GM12878 (cell line): ENCODE data around the gene ZDHHC11. TPM values are rescaled to one million over a fixed set of nuclear protein-coding genes. Genes with fewer than 3 reads are reported as not detected.

ENCODE experiments used
- ATAC-seq: fragments of 200-7000 bp; cut with Tn5 transposase; 3 replicates; pipeline ENCODE4 v1.9.1; 2020; ENCODE audit warnings: mild to moderate bottlenecking, moderate library complexity
- BruUV-seq: library from RNA; stranded (reverse); fragments of 400-500 nt; replicated peaks from 2 replicates; lab custom pipeline; 2021; lab: Mats Ljungman, UMichigan
- CTCF ChIA-PET: fragments of 300-600 bp; sonication (Branson Sonifier 250); formaldehyde crosslinking; extraction: SDS; loops from one replicate; lab custom pipeline; 2021; ENCODE audit warnings: inconsistent platforms; lab: Yijun Ruan, JAX
- POLR2A ChIA-PET: fragments of 350-600 bp; formaldehyde crosslinking; extraction: SDS; loops from one replicate; lab custom pipeline; 2021; ENCODE audit warnings: inconsistent platforms; lab: Charles Lee
- RAD21 ChIA-PET: fragments of 300-600 bp; sonication (Branson Sonifier 250); formaldehyde crosslinking; loops from one replicate; lab custom pipeline; 2023; ENCODE audit warnings: antibody characterized with exemption; ENCODE audit not compliant: unreplicated experiment; lab: Charles Lee
- SMC1A ChIA-PET: fragments of 300-600 bp; sonication (Branson Sonifier 250); formaldehyde crosslinking; loops from one replicate; lab custom pipeline; 2023; ENCODE audit not compliant: unreplicated experiment, uncharacterized antibody; lab: Charles Lee
- DNase-seq: peaks from one replicate; pipeline ENCODE4 v3.0.0-alpha.2; 2011; ENCODE audit warnings: low read depth, low spot score
- FAIRE-seq: peaks from 3 replicates; lab custom pipeline; 2011; peaks lifted over from hg19 to GRCh38; lab: Jason Lieb, UNC
- H2AFZ ChIP-seq: 2 replicates; pipeline ENCODE4 v1.6.0; 2011; ENCODE audit warnings: low read depth, low read length, control low read depth; ENCODE audit not compliant: control insufficient read depth
- H3K27ac ChIP-seq: 2 replicates; pipeline ENCODE4 v1.5.1; 2011; ENCODE audit warnings: control low read depth; ENCODE audit not compliant: control insufficient read depth, insufficient read depth
- H3K27me3 ChIP-seq, 2 experiments: replicated peaks in 1 of 2; 2 replicates each; pipeline versions ENCODE4 v1.6.0 to v1.6.1; 2011; ENCODE audit warnings: low read length in 1 of 2; ENCODE audit not compliant: control insufficient read depth in 2 of 2, insufficient read depth in 2 of 2
- H3K36me3 ChIP-seq, 2 experiments: 2 replicates each; pipeline ENCODE4 v1.5.1; 2011; ENCODE audit warnings: low read length in 1 of 2; ENCODE audit not compliant: control insufficient read depth in 2 of 2, insufficient read depth in 2 of 2
- H3K4me1 ChIP-seq: 2 replicates; pipeline ENCODE4 v1.6.1; 2011; ENCODE audit warnings: mild to moderate bottlenecking, low read length, moderate library complexity, mixed read lengths; ENCODE audit not compliant: control insufficient read depth, insufficient read depth
- H3K4me2 ChIP-seq: 2 replicates; pipeline ENCODE4 v1.6.0; 2011; ENCODE audit warnings: control low read depth; ENCODE audit not compliant: control insufficient read depth, insufficient read depth
- H3K4me3 ChIP-seq: fragments of 200-600 bp; sonication (generic); 2 replicates; pipeline ENCODE4 v1.5.1; 2016
- H3K79me2 ChIP-seq: 2 replicates; pipeline ENCODE4 v1.6.0; 2011; ENCODE audit warnings: low read length; ENCODE audit not compliant: control insufficient read depth, insufficient read depth
- H3K9ac ChIP-seq: 2 replicates; pipeline ENCODE4 v1.8.0; 2011; ENCODE audit warnings: low read length, control low read depth, mixed read lengths; ENCODE audit not compliant: control insufficient read depth, insufficient read depth
- H3K9me3 ChIP-seq: replicated peaks from 3 replicates; pipeline ENCODE4 v1.5.1; 2011; ENCODE audit warnings: mild to moderate bottlenecking, low read length; ENCODE audit not compliant: control insufficient read depth, insufficient read depth
- H4K20me1 ChIP-seq: 2 replicates; pipeline ENCODE4 v1.6.0; 2011; ENCODE audit not compliant: control insufficient read depth, insufficient read depth
- BMI1 ChIP-seq: fragments of 450-650 bp; IDR thresholded peaks from 2 replicates; pipeline ENCODE4 v1.6.1; 2016; ENCODE audit warnings: mild to moderate bottlenecking, moderate library complexity, borderline replicate concordance
- CHD2 ChIP-seq: IDR thresholded peaks from 2 replicates; pipeline ENCODE4 v1.6.1; 2011; ENCODE audit warnings: low read depth, low read length, improper control_type of control experiment, borderline replicate concordance
- NFYB ChIP-seq: IDR thresholded peaks from 2 replicates; pipeline ENCODE4 v1.6.1; 2011; ENCODE audit warnings: low read depth, mild to moderate bottlenecking, low read length, improper control_type of control experiment, moderate library complexity; ENCODE audit not compliant: insufficient read depth
- ZNF687 ChIP-seq: fragments of 450-650 bp; IDR thresholded peaks from 2 replicates; pipeline ENCODE4 v1.6.1; 2017; ENCODE audit warnings: mild to moderate bottlenecking, moderate library complexity
- ZSCAN29 ChIP-seq: fragments of 450-650 bp; IDR thresholded peaks from 2 replicates; pipeline ENCODE4 v1.6.1; 2017; ENCODE audit warnings: mild to moderate bottlenecking, moderate library complexity
- WGBS: methylation state at CpG from one replicate; pipeline ENCODE4 v1.1.6; 2016; ENCODE audit warnings: low lambda C conversion rate; ENCODE audit not compliant: insufficient replicate concordance, insufficient coverage; ENCODE audit errors: missing lambda C conversion rate; 5-methylcytosine and 5-hydroxymethylcytosine counted together
- in situ Hi-C: fragments of 300-500 bp; cut with MboI; formaldehyde crosslinking; loops from 9 replicates; pipeline ENCODE4 v1.14.3; 2018; ENCODE audit warnings: mixed read lengths
- intact Hi-C: fragments of 100-400 bp; cut with micrococcal nuclease; formaldehyde crosslinking; loops from one replicate; pipeline ENCODE4 v1.14.2; 2022; ENCODE audit not compliant: unreplicated experiment
- polyA plus RNA-seq, 11 experiments: library from polyadenylated mRNA; depleted of rRNA in 4 of 11; unstranded in 6 of 11; stranded (reverse) in 5 of 11; fragments of >200 nt; fragmentation: Nextera tagmentation in 4 of 11; fragmentation: Illumina TruSeq in 1 of 11; extraction: Ambion mirVana in 4 of 11; extraction: Trizol in 1 of 11; gene quantifications; 1 replicate in 1 of 11; 2 replicates in 10 of 11; pipeline versions ENCODE4 v1.2.1 to v1.2.3, GENCODE V29; 2011 to 2016; ENCODE audit warnings: inconsistent platforms in 2 of 11, missing spikeins in 2 of 11, low read depth in 1 of 11
- total RNA-seq, 4 experiments: library from RNA; depleted of rRNA in 3 of 4; stranded (reverse); fragments of >200 nt in 3 of 4; fragmentation: Illumina TruSeq in 1 of 4; extraction: Trizol in 1 of 4; gene quantifications; 2 replicates each; pipeline versions ENCODE4 v1.2.1 to v1.2.3, GENCODE V29; 2013 to 2021
- TF ChIP-seq, protein P1 (sequence below): fragments of 450-650 bp; formaldehyde crosslinking; IDR thresholded peaks from 2 replicates; pipeline ENCODE4 v1.4.0; 2022; ENCODE audit warnings: mild to moderate bottlenecking, moderate library complexity
- TF ChIP-seq, protein P2 (sequence below): IDR thresholded peaks from 2 replicates; pipeline ENCODE4 v1.6.1; 2012; ENCODE audit warnings: low read depth, low read length, improper control_type of control experiment

ZDHHC11 gene
- total and polyA plus RNA-seq, 10 of the 15 experiments (the other 5 are each of a cell fraction or from before 2014, with no cell fraction given), result 0.04 to 1.4 (median 0.30) TPM

DNA sequence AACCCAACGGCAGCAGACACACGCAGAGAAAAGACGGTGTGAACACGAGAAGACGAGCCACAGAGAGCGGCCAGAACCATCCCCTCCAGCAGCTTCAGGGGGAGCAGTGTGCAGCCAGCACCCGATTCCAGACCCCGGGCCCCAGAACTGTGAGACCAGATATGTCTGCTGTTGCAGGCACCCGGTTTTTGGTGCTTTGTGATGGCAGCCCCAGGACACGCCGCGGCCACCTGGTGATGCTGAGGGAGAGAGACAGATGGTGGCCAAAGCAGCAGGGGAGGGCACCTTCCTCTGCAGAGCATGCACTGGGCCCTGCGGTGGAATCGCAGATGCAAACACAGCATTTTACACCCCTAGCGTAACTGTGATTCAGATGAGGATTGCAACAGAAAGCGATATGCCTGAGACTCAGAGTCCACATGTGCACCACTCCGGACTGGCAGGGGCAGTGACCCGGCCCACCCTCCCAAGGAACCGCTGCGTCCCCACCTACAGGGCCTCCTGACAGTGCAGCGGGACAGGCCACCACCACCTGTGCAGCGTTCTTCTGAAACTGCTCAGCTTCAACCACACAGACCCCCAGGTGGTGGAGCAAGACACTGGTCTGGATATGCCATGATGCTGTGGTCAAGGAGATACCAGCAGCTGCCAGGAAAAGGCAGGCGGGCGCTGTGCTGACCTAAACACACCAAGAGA, 90.3 kb downstream of the ZDHHC11 start:
- no peak for ATAC-seq

DNA sequence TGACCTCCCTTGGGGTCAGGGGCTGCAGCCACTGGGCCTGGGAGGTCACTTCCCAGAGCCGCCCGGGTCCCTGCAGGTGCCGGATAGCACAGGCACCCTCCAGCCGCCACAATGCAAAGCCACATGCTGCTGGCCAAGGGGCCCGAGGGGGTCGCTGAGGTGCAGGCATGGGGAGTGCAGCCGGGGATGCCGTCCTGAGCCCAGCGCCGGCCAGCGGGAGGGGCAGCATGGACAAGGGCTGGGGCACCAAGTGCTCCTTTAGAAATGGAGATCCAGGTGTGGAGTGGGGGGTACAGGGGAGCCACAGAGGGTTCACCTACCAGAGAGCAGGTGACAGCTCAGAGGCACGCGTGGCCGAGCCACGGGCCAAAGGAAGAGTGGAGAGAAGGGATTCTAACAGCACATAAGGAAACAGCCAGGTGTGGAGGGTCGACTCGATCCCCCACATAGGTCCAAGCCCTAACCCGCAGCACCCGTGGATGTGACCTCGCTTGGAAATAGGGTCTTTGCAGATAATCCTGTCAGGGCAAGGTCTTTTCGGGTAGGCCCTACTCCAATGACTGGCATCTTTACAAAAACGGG, 90.9 kb downstream of the ZDHHC11 start:
- Histone ChIP-seq H3K79me2 (no peaks in the 10 kb centered on the region), H3K9me3 (no peaks in the 10 kb centered on the region), H3K36me3 (no peaks in the 10 kb centered on the region), H3K9ac (no peak overlapping the region), H3K27ac (no peak overlapping the region), H3K4me2 (no peak overlapping the region), H4K20me1 (no peaks in the 10 kb centered on the region), H2AFZ (no peak overlapping the region), H3K4me1 (no peaks in the 10 kb centered on the region), H3K27me3 (no peaks in the 10 kb centered on the region), H3K4me3 (no peak overlapping the region)
- intact Hi-C loops, result no loop called here
- no peak for FAIRE-seq
- ChIA-PET RAD21 (no interaction called here), SMC1A (no interaction called here), CTCF (no interaction called here), POLR2A (no interaction called here)
- ATAC-seq, result no peak
- no peak for DNase-seq
- in situ Hi-C loops, result no loop called here
- WGBS, result 72% methylated on average over 21 of the region's 22 CpGs
- no TSS peak for BruUV-seq
- no peak for TF ChIP-seq CHD2
- TF ChIP-seq, protein P1, sequence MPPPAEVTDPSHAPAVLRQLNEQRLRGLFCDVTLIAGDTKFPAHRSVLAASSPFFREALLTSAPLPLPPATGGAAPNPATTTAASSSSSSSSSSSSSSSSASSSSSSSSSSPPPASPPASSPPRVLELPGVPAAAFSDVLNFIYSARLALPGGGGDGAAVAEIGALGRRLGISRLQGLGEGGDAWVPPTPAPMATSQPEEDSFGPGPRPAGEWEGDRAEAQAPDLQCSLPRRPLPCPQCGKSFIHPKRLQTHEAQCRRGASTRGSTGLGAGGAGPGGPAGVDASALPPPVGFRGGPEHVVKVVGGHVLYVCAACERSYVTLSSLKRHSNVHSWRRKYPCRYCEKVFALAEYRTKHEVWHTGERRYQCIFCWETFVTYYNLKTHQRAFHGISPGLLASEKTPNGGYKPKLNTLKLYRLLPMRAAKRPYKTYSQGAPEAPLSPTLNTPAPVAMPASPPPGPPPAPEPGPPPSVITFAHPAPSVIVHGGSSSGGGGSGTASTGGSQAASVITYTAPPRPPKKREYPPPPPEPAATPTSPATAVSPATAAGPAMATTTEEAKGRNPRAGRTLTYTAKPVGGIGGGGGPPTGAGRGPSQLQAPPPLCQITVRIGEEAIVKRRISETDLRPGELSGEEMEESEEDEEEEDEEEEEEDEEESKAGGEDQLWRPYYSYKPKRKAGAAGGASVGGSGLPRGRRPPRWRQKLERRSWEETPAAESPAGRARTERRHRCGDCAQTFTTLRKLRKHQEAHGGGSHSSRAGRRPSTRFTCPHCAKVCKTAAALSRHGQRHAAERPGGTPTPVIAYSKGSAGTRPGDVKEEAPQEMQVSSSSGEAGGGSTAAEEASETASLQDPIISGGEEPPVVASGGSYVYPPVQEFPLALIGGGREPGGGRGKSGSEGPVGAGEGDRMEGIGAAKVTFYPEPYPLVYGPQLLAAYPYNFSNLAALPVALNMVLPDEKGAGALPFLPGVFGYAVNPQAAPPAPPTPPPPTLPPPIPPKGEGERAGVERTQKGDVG, result no peak
- no peak for TF ChIP-seq BMI1
- no peak for TF ChIP-seq ZSCAN29
- TF ChIP-seq, protein P2, sequence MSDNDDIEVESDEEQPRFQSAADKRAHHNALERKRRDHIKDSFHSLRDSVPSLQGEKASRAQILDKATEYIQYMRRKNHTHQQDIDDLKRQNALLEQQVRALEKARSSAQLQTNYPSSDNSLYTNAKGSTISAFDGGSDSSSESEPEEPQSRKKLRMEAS, result no peak
- no peak for TF ChIP-seq ZNF687

More for the DNA sequence above, 90.3 kb downstream of the ZDHHC11 start:
- CTCF ChIA-PET, result no interaction called here
- in situ Hi-C loops (no loop called here), intact Hi-C loops (no loop called here)
- POLR2A ChIA-PET, result no interaction called here
- H3K4me2 ChIP-seq, result no peak overlapping the region
- H3K4me3 ChIP-seq, result no peak overlapping the region
- DNase-seq (no peak), FAIRE-seq (no peak)
- BruUV-seq, result no TSS peak
- WGBS, result 55% methylated on average over 24 of the region's 24 CpGs
- no peak for TF ChIP-seq NFYB
- H2AFZ ChIP-seq, result no peak overlapping the region
- no peaks in the 10 kb centered on the region for H3K79me2 ChIP-seq
- no peaks in the 10 kb centered on the region for H3K9me3 ChIP-seq
- SMC1A ChIA-PET, result no interaction called here
- no peaks in the 10 kb centered on the region for H3K27me3 ChIP-seq
- no peaks in the 10 kb centered on the region for H3K36me3 ChIP-seq
- no peaks in the 10 kb centered on the region for H4K20me1 ChIP-seq
- no peak overlapping the region for H3K27ac ChIP-seq
- RAD21 ChIA-PET, result no interaction called here
- no peak overlapping the region for H3K9ac ChIP-seq
- no peaks in the 10 kb centered on the region for H3K4me1 ChIP-seq
